ENCODE data around the gene SETD2. TPM values are rescaled to one million over a fixed set of nuclear protein-coding genes. Genes with fewer than 3 reads are reported as not detected.

SETD2 gene
- total RNA-seq, 1 donor from 2014 or later, result 21.3 TPM

DNA sequence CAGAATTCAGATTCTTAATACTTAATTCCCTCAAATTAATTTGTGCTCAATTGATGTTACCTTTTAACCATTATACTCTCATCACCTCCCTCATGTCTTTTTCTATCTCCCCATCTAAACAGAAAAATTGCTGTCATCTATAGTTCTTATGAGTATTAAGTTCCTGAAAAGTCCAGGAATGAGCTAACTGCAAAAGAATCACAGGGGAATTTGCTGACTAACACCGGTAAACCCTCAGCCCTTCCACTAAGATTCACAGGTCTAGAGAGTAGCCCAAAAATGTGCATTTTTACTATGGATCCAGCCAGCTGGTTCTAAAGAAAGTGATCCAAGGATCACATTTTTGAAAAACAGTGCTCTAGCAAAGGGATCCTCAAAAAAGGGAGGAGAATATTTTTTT is 67.0 kb downstream of the SETD2 start:
- DNase-seq (ENCODE audit: low read depth), result no peak
- TF ChIP-seq, protein P1, sequence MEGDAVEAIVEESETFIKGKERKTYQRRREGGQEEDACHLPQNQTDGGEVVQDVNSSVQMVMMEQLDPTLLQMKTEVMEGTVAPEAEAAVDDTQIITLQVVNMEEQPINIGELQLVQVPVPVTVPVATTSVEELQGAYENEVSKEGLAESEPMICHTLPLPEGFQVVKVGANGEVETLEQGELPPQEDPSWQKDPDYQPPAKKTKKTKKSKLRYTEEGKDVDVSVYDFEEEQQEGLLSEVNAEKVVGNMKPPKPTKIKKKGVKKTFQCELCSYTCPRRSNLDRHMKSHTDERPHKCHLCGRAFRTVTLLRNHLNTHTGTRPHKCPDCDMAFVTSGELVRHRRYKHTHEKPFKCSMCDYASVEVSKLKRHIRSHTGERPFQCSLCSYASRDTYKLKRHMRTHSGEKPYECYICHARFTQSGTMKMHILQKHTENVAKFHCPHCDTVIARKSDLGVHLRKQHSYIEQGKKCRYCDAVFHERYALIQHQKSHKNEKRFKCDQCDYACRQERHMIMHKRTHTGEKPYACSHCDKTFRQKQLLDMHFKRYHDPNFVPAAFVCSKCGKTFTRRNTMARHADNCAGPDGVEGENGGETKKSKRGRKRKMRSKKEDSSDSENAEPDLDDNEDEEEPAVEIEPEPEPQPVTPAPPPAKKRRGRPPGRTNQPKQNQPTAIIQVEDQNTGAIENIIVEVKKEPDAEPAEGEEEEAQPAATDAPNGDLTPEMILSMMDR (conservative IDR thresholded peaks at IDR 0.05; ENCODE audit: low read depth, low read length), result no peak
- no peak overlapping the region for H3K4me3 ChIP-seq (ENCODE audit: low read depth, low read length)

DNA sequence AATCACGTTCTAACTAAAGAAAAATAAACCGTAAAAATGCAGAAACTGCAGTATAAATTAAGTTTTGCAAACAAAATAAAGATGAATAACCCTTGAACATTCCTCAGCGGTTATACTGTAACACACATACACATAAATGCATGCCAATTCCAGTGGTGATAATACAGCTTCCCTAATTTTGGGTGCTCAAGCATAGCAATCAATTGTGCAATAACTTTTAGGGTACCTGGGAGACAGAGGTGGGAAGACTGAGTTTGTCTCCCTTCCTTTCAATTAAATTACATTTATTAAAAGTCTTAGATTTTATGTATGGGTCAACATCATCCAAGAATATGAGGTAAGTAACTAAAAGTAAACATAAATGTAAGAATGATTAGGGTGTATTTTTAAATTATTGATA is 71.8 kb downstream of the SETD2 start:
- no peak overlapping the region for H3K4me3 ChIP-seq (ENCODE audit: low read depth, low read length)
- DNase-seq (ENCODE audit: low read depth), result no peak
- TF ChIP-seq, protein P1 (conservative IDR thresholded peaks at IDR 0.05; ENCODE audit: low read depth, low read length), result no peak

DNA sequence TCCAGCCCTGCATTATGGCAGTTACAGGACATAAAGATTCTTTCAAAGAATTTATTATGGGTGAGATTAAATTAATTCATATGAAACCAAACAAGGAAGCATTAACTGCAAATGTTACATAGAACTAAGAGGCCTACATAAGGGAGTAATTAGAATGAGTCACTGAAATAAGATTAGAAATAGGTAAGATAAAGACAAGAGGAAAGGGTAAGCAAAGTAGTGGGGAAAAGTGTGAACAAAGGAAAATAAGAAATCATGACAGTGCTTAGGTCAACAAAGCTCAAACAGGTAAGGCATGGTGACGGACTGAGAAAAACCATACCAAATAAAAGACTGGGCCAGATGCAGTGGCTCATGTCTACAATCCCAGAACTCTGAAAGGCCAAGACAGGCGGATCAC is 74.3 kb downstream of the SETD2 start:
- H3K4me3 ChIP-seq (ENCODE audit: low read depth, low read length), result no peak overlapping the region
- no peak for DNase-seq (ENCODE audit: low read depth)
- TF ChIP-seq, protein P1 (conservative IDR thresholded peaks at IDR 0.05; ENCODE audit: low read depth, low read length), result no peak

DNA sequence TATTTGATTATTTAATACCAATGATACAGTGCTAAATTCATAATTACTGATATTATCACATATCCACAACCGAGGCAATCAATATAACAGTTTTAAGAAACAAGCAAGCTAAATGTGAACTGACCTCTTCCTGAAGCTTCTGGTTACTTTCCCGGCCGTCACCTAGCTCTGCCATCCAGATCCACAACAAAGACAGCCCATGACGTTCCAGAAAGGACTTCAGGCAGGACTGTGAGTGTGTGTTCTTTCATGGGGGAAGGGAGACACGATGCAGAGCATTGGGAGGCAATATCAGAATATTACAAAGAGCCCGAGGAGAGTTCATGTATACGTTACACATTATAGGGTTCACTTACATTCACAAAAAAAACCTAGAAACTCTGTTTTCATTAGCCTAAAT is 77.8 kb downstream of the SETD2 start:
- no peak overlapping the region for H3K4me3 ChIP-seq (ENCODE audit: low read depth, low read length)
- DNase-seq (ENCODE audit: low read depth), result no peak
- TF ChIP-seq, protein P1 (conservative IDR thresholded peaks at IDR 0.05; ENCODE audit: low read depth, low read length), result no peak

DNA sequence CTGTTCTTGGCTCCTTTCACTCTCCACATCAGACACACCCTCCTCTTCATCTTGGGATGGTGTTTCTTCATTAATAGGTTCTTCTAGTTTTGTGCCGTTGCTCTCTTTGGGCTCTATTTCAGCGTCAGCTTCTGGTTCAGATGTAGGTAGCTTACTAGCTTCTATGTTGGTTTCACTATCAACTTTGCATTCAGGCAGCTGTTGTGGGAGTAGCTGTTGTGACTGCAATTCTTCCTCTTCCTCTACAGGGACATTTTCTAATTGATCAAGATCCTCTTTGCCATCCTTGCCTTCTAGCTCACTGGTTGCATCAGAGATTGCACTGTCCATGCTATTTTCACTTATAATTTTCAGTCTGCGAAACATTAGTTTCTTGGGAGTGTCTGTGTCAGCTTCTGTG is 80.1 kb downstream of the SETD2 start:
- no peak overlapping the region for H3K4me3 ChIP-seq (ENCODE audit: low read depth, low read length)
- TF ChIP-seq, protein P1 (conservative IDR thresholded peaks at IDR 0.05; ENCODE audit: low read depth, low read length), result no peak
- DNase-seq (ENCODE audit: low read depth), result no peak

DNA sequence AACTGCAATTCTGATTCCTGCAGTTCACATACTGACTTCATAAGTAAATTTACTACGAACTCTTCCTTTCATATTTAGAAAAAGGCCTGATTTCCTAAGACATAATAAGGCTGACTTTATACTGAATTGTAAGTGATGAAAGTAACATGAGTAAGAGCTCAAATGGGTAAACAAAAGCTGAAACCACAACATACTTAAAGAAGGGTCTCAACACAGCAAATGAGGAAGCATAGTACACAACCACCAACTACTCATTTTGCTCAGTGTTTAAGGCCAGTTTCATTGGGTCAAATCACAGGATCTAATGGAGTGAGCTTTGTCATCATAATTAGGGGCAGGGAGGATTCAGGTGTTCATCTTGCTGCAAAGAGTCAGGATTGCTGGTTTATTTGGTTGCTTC is 81.4 kb downstream of the SETD2 start:
- no peak overlapping the region for H3K4me3 ChIP-seq (ENCODE audit: low read depth, low read length)
- no peak for DNase-seq (ENCODE audit: low read depth)
- TF ChIP-seq, protein P1 (conservative IDR thresholded peaks at IDR 0.05; ENCODE audit: low read depth, low read length), result no peak

DNA sequence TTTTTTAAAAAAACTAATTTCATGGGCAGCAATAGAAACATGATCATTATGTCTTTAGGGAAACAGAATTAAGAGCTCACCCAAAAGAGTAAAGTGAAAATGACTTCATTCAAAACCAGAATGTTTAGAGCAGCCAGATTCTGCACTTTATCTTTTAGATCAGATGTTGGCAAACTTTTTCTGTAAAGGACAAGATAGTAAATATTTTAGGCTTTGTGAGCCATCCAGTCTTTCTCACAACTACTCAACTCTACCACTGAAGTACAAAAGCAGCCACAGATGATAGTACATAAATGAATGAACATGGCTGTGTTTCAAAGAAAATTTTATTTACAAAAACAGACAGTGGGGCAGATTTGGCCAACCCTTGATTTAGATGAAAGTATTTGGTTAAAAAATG is 84.5 kb downstream of the SETD2 start:
- TF ChIP-seq, protein P1 (conservative IDR thresholded peaks at IDR 0.05; ENCODE audit: low read depth, low read length), result no peak
- no peak overlapping the region for H3K4me3 ChIP-seq (ENCODE audit: low read depth, low read length)
- DNase-seq (ENCODE audit: low read depth), result no peak
